ENCODE measurements around the gene ARL6IP5. TPM values are rescaled to one million over a fixed set of nuclear protein-coding genes. Genes with fewer than 3 reads are reported as not detected.

ARL6IP5 gene
- total RNA-seq, 2 experiments from 2014 or later = 58.0 to 65.2 TPM

DNA sequence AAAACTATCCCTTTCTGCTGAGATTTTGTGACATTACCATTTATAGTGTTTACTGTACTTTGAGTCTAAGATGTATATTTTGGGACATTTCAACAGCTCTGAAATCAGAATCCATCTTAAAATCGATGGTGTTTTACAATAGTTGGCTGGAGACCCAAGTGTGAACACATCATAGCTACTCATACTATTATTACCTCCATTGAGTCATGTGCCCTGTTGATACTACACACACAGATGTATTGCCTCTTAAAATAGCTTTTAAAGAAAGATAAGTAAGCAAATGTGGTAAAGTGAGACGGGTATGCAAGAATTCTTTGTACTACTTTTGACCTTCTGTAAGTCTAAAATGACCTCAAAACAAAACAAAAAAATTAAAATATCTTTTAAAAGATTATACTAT, 31.0 kb downstream of the ARL6IP5 start:
- H3K27me3 ChIP-seq (ENCODE audit: control insufficient read depth in 1 of 2, insufficient read depth in 2 of 2, low read length in 2 of 2) = no peaks in the 10 kb centered on the region
- H3K4me3 ChIP-seq (ENCODE audit: low read length) = no peak overlapping the region
- H3K27ac Mint-ChIP-seq = no peak overlapping the region
- H3K4me1 ChIP-seq (ENCODE audit: insufficient read depth, low read length) = no peaks in the 10 kb centered on the region
- no peak overlapping the region for H3K4me3 Mint-ChIP-seq
- H3K27ac ChIP-seq (ENCODE audit: low read depth in 1 of 2, low read length in 2 of 2) = no peak overlapping the region
- CTCF ChIA-PET = interaction anchor here (1.1 kb wide), 1 partner anchor 46 kb away, joined by 4 read pairs; no protein-coding TSS in a partner anchor
- TF ChIP-seq, protein P1, sequence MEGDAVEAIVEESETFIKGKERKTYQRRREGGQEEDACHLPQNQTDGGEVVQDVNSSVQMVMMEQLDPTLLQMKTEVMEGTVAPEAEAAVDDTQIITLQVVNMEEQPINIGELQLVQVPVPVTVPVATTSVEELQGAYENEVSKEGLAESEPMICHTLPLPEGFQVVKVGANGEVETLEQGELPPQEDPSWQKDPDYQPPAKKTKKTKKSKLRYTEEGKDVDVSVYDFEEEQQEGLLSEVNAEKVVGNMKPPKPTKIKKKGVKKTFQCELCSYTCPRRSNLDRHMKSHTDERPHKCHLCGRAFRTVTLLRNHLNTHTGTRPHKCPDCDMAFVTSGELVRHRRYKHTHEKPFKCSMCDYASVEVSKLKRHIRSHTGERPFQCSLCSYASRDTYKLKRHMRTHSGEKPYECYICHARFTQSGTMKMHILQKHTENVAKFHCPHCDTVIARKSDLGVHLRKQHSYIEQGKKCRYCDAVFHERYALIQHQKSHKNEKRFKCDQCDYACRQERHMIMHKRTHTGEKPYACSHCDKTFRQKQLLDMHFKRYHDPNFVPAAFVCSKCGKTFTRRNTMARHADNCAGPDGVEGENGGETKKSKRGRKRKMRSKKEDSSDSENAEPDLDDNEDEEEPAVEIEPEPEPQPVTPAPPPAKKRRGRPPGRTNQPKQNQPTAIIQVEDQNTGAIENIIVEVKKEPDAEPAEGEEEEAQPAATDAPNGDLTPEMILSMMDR (IDR thresholded peaks at IDR 0.05) = no peak
- no peaks in the 10 kb centered on the region for H3K9me3 Mint-ChIP-seq
- no peaks in the 10 kb centered on the region for H3K36me3 ChIP-seq (ENCODE audit: insufficient read depth, low read length)
- H3K9me3 ChIP-seq (ENCODE audit: control insufficient read depth in 1 of 2, insufficient read depth in 1 of 2, low read length in 2 of 2) = no peaks in the 10 kb centered on the region
- POLR2A ChIA-PET = no interaction called here
- peaks cover 2% of the 10 kb centered on the region for H3K4me1 Mint-ChIP-seq (ENCODE audit: low read depth)
- ATAC-seq (ENCODE audit: poor library complexity) (no peak), DNase-seq (no peak)
- intact Hi-C loops (cut with DNase I, micrococcal nuclease) = no loop called here
- no peaks in the 10 kb centered on the region for H3K27me3 Mint-ChIP-seq
- no peaks in the 10 kb centered on the region for H3K36me3 Mint-ChIP-seq (ENCODE audit: low read depth)

DNA sequence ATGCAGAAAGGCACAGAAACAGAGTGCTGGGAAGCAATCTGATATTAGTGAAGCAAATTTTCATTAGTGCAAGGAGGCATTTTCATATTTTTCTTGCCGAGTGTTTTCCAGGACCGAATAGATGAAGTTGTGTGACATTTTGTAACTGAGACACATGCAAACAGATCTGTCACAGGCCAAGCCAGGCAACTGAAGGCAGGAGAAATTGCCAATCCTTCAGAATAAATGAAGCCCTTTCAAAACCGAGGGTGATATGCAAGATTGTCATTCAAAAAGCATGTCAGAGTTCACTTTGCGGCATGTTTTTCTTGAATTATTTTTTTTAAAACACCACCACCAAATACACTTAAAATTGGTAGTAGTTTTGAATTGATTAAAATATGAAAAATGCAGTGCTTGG, 31.4 kb downstream of the ARL6IP5 start:
- H3K36me3 ChIP-seq (ENCODE audit: insufficient read depth, low read length) = no peaks in the 10 kb centered on the region
- ChIA-PET CTCF (interaction anchor here (1.1 kb wide), 1 partner anchor 45 kb away, joined by 4 read pairs; no protein-coding TSS in a partner anchor), POLR2A (no interaction called here)
- no peak overlapping the region for H3K27ac ChIP-seq (ENCODE audit: low read depth in 1 of 2, low read length in 2 of 2)
- intact Hi-C loops (cut with DNase I, micrococcal nuclease) = no loop called here
- ATAC-seq (ENCODE audit: poor library complexity) (no peak), DNase-seq (no peak)
- Mint-ChIP-seq H3K27ac (no peak overlapping the region), H3K4me3 (no peak overlapping the region), H3K36me3 (ENCODE audit: low read depth) (no peaks in the 10 kb centered on the region), H3K9me3 (no peaks in the 10 kb centered on the region), H3K27me3 (no peaks in the 10 kb centered on the region), H3K4me1 (ENCODE audit: low read depth) (peaks cover 6% of the 10 kb centered on the region)
- H3K4me3 ChIP-seq (ENCODE audit: low read length) = no peak overlapping the region
- H3K9me3 ChIP-seq (ENCODE audit: control insufficient read depth in 1 of 2, insufficient read depth in 1 of 2, low read length in 2 of 2) = no peaks in the 10 kb centered on the region
- no peaks in the 10 kb centered on the region for H3K27me3 ChIP-seq (ENCODE audit: control insufficient read depth in 1 of 2, insufficient read depth in 2 of 2, low read length in 2 of 2)
- TF ChIP-seq, protein P1 (IDR thresholded peaks at IDR 0.05) = no peak
- no peaks in the 10 kb centered on the region for H3K4me1 ChIP-seq (ENCODE audit: insufficient read depth, low read length)

DNA sequence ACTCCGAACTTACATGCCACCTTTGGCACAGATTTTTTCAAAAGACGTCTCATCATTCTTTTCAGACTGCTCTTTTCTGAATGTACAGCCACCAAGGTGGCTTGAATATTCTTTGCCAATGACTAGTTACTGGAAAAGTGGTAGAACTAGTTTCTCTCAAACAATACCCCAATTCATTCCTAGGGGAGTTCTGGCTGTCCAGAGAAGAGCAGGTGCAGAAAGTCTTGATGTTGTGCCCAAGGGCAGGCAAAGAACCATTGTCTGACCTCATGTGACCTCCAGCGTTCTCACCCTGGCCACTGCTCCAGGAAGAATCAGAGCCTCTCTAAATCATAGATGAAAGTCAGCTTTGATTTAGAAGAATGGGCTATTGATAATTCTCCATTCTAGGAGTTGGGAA, 32.2 kb downstream of the ARL6IP5 start:
- POLR2A ChIA-PET = no interaction called here
- no peak overlapping the region for H3K27ac ChIP-seq (ENCODE audit: low read depth in 1 of 2, low read length in 2 of 2)
- DNase-seq (no peak), ATAC-seq (ENCODE audit: poor library complexity) (no peak)
- no peaks in the 10 kb centered on the region for H3K9me3 Mint-ChIP-seq
- no peak overlapping the region for H3K27ac Mint-ChIP-seq
- no peak overlapping the region for H3K4me3 Mint-ChIP-seq
- H3K27me3 Mint-ChIP-seq = no peaks in the 10 kb centered on the region
- TF ChIP-seq, protein P1 (IDR thresholded peaks at IDR 0.05) = no peak
- no peaks in the 10 kb centered on the region for H3K4me1 ChIP-seq (ENCODE audit: insufficient read depth, low read length)
- H3K27me3 ChIP-seq (ENCODE audit: control insufficient read depth in 1 of 2, insufficient read depth in 2 of 2, low read length in 2 of 2) = no peaks in the 10 kb centered on the region
- intact Hi-C loops (cut with DNase I, micrococcal nuclease) = no loop called here
- no peaks in the 10 kb centered on the region for H3K36me3 ChIP-seq (ENCODE audit: insufficient read depth, low read length)
- no peaks in the 10 kb centered on the region for H3K36me3 Mint-ChIP-seq (ENCODE audit: low read depth)
- CTCF ChIA-PET = interaction anchor here (0.6 kb wide), 1 partner anchor 134 kb away, joined by 3 read pairs; no protein-coding TSS in a partner anchor
- peaks cover 7% of the 10 kb centered on the region for H3K4me1 Mint-ChIP-seq (ENCODE audit: low read depth)
- no peaks in the 10 kb centered on the region for H3K9me3 ChIP-seq (ENCODE audit: control insufficient read depth in 1 of 2, insufficient read depth in 1 of 2, low read length in 2 of 2)
- no peak overlapping the region for H3K4me3 ChIP-seq (ENCODE audit: low read length)
